H1 (cell line): ENCODE data around the gene TSHZ2. TPM values are rescaled to one million over a fixed set of nuclear protein-coding genes. Genes with fewer than 3 reads are reported as not detected.

ENCODE experiments used
- CTCF ChIA-PET: fragments of 300-600 bp; sonication (Branson Sonifier 250); formaldehyde crosslinking; loops from one replicate; lab custom pipeline; 2021; ENCODE audit not compliant: partially characterized antibody; lab: Charles Lee
- POLR2A ChIA-PET: fragments of 300-600 bp; sonication (Branson Sonifier 250); formaldehyde crosslinking; loops from one replicate; lab custom pipeline; 2021; ENCODE audit warnings: inconsistent platforms; ENCODE audit not compliant: partially characterized antibody; lab: Charles Lee
- DNase-seq, 2 experiments: peaks; one replicate each; pipeline versions ENCODE4 v3.0.0 to v3.0.0-alpha.2; 2010 to 2022; ENCODE audit warnings: low spot score in 2 of 2, low read depth in 1 of 2, mixed read lengths in 1 of 2
- FAIRE-seq: peaks from 2 replicates; lab custom pipeline; 2011; peaks lifted over from hg19 to GRCh38; lab: Jason Lieb, UNC
- H2AFZ ChIP-seq: 2 replicates; pipeline ENCODE4 v1.8.1; 2012; ENCODE audit warnings: low read length, inconsistent platforms
- H2AK5ac ChIP-seq: 2 replicates; pipeline ENCODE4 v1.6.1; 2013; ENCODE audit warnings: low read depth, low read length
- H2BK120ac ChIP-seq: replicated peaks from 2 replicates; pipeline ENCODE3; 2013; ENCODE audit warnings: low read depth, low read length, inconsistent platforms
- H2BK12ac ChIP-seq: 2 replicates; pipeline ENCODE4 v1.6.1; 2013; ENCODE audit warnings: low read depth, low read length
- H2BK15ac ChIP-seq: 2 replicates; pipeline ENCODE4 v1.6.1; 2013; ENCODE audit warnings: low read length
- H2BK20ac ChIP-seq: 2 replicates; pipeline ENCODE4 v1.6.1; 2013; ENCODE audit warnings: low read length
- H2BK5ac ChIP-seq: 2 replicates; pipeline ENCODE4 v1.6.1; 2013; ENCODE audit warnings: low read depth, low read length
- H3K14ac ChIP-seq: 2 replicates; pipeline ENCODE4 v1.6.1; 2013; ENCODE audit warnings: inconsistent platforms; ENCODE audit not compliant: insufficient read length
- H3K18ac ChIP-seq: 2 replicates; pipeline ENCODE4 v1.6.1; 2013; ENCODE audit warnings: low read length; ENCODE audit errors: extremely low read depth
- H3K23ac ChIP-seq: 2 replicates; pipeline ENCODE4 v1.6.1; 2013; ENCODE audit warnings: inconsistent platforms; ENCODE audit not compliant: insufficient read length
- H3K23me2 ChIP-seq: 2 replicates; pipeline ENCODE4 v1.6.1; 2013; ENCODE audit warnings: low read depth, low read length
- H3K27ac ChIP-seq: 2 replicates; pipeline ENCODE4 v1.6.1; 2011; ENCODE audit warnings: low read depth, low read length, inconsistent platforms
- H3K27me3 ChIP-seq, 4 experiments: replicated peaks in 1 of 4; 1 replicate in 1 of 4; 2 replicates in 3 of 4; pipeline versions ENCODE4 v1.6.1 to v1.8.1; 2011 to 2013; ENCODE audit warnings: low read length in 3 of 4, mild to moderate bottlenecking in 3 of 4, inconsistent platforms in 2 of 4, mixed read lengths in 2 of 4, moderate library complexity in 1 of 4; ENCODE audit not compliant: control insufficient read depth in 3 of 4, insufficient read depth in 3 of 4; ENCODE audit errors: extremely low read depth in 1 of 4
- H3K36me3 ChIP-seq, 4 experiments: 2 replicates each; pipeline versions ENCODE4 v1.6.1 to v1.8.1; 2011 to 2013; ENCODE audit warnings: mild to moderate bottlenecking in 4 of 4, low read length in 3 of 4, moderate library complexity in 2 of 4, control low read depth in 1 of 4, inconsistent platforms in 1 of 4; ENCODE audit not compliant: insufficient read depth in 4 of 4, control insufficient read depth in 2 of 4
- H3K4ac ChIP-seq: replicated peaks from 2 replicates; pipeline ENCODE3; 2013; ENCODE audit warnings: low read length, low read depth, mixed read lengths, inconsistent platforms; ENCODE audit not compliant: insufficient read length
- H3K4me1 ChIP-seq, 4 experiments: replicated peaks in 1 of 4; 1 replicate in 1 of 4; 2 replicates in 3 of 4; pipeline versions ENCODE4 v1.6.1 to v1.8.1; 2011 to 2013; ENCODE audit warnings: low read length in 3 of 4, inconsistent platforms in 2 of 4, mixed read lengths in 1 of 4; ENCODE audit not compliant: insufficient read depth in 4 of 4, control insufficient read depth in 3 of 4
- H3K4me2 ChIP-seq, 2 experiments: 2 replicates each; pipeline versions ENCODE4 v1.6.1 to v1.8.1; 2011 to 2013; ENCODE audit warnings: low read depth in 2 of 2, low read length in 2 of 2, control low read depth in 1 of 2, inconsistent platforms in 1 of 2, mild to moderate bottlenecking in 1 of 2; ENCODE audit not compliant: insufficient read depth in 1 of 2
- H3K4me3 ChIP-seq, 4 experiments: fragments of 200-600, 300-600 bp in 1 of 4; sonication (generic), shearing (Covaris generic), sonication (Bioruptor Twin) in 1 of 4; 2 replicates each; pipeline versions ENCODE4 v1.5.1 to v1.8.1; 2011 to 2016; ENCODE audit warnings: low read length in 4 of 4, low read depth in 3 of 4, control low read depth in 2 of 4, inconsistent platforms in 2 of 4, mild to moderate bottlenecking in 2 of 4, mixed read lengths in 1 of 4, moderate library complexity in 1 of 4; ENCODE audit not compliant: insufficient read depth in 2 of 4; ENCODE audit errors: extremely low read depth in 1 of 4
- H3K56ac ChIP-seq: replicated peaks from 2 replicates; pipeline ENCODE3; 2013; ENCODE audit warnings: low read depth, mild to moderate bottlenecking, mixed read lengths, low read length, inconsistent platforms; ENCODE audit not compliant: insufficient read length
- H3K79me1 ChIP-seq: 2 replicates; pipeline ENCODE4 v1.6.1; 2013; ENCODE audit warnings: low read depth, low read length, control low read depth
- H3K79me2 ChIP-seq, 2 experiments: 2 replicates each; pipeline versions ENCODE4 v1.6.1 to v1.8.1; 2012 to 2013; ENCODE audit warnings: low read length in 2 of 2, mild to moderate bottlenecking in 2 of 2, inconsistent platforms in 1 of 2; ENCODE audit not compliant: insufficient read depth in 2 of 2, control insufficient read depth in 1 of 2
- H3K9ac ChIP-seq, 4 experiments: replicated peaks in 1 of 4; 1 replicate in 1 of 4; 2 replicates in 3 of 4; pipeline versions ENCODE4 v1.6.1 to v1.8.1; 2011 to 2013; ENCODE audit warnings: low read depth in 3 of 4, low read length in 3 of 4, control low read depth in 2 of 4, mild to moderate bottlenecking in 2 of 4, moderate library complexity in 2 of 4, inconsistent platforms in 1 of 4; ENCODE audit errors: extremely low read depth in 1 of 4
- H3K9me3 ChIP-seq, 2 experiments: 2 replicates each; pipeline versions ENCODE4 v1.6.1 to v1.8.1; 2012 to 2013; ENCODE audit warnings: mild to moderate bottlenecking in 2 of 2, moderate library complexity in 2 of 2, control low read depth in 1 of 2, inconsistent platforms in 1 of 2, low read depth in 1 of 2, low read length in 1 of 2, mixed read lengths in 1 of 2; ENCODE audit not compliant: insufficient read depth in 2 of 2
- H4K20me1 ChIP-seq, 2 experiments: replicated peaks in 1 of 2; 2 replicates each; pipeline versions ENCODE3 to v1.8.1; 2011 to 2013; ENCODE audit warnings: inconsistent platforms in 2 of 2, low read length in 2 of 2, mild to moderate bottlenecking in 1 of 2; ENCODE audit not compliant: insufficient read depth in 2 of 2, control insufficient read depth in 1 of 2
- H4K5ac ChIP-seq: 2 replicates; pipeline ENCODE4 v1.6.1; 2013; ENCODE audit warnings: low read length, low read depth, mixed read lengths, inconsistent platforms; ENCODE audit not compliant: insufficient read length
- H4K8ac ChIP-seq: 2 replicates; pipeline ENCODE4 v1.8.0; 2013; ENCODE audit warnings: mild to moderate bottlenecking, moderate library complexity, low read length, inconsistent platforms; ENCODE audit not compliant: insufficient read depth; ENCODE audit errors: extremely low read depth
- H4K91ac ChIP-seq: replicated peaks from 2 replicates; pipeline ENCODE3; 2013; ENCODE audit warnings: low read length, mixed read lengths, inconsistent platforms; ENCODE audit not compliant: insufficient read length
- ATF3 ChIP-seq: IDR thresholded peaks from 2 replicates; pipeline ENCODE4 v1.6.1; 2011; ENCODE audit warnings: low read depth, mild to moderate bottlenecking, low read length; ENCODE audit not compliant: insufficient read depth
- BACH1 ChIP-seq: IDR thresholded peaks from 2 replicates; pipeline ENCODE4 v1.6.1; 2012; ENCODE audit warnings: low read length, improper control_type of control experiment
- TBP ChIP-seq: IDR thresholded peaks from 2 replicates; pipeline ENCODE4 v1.6.1; 2011; ENCODE audit warnings: low read depth, low read length, improper control_type of control experiment
- WGBS, 2 experiments: shearing (Covaris generic) in 1 of 2; methylation state at CpG; one replicate each; pipeline versions ENCODE4 v1.1.6 to v1.1.7; 2013 to 2015; ENCODE audit warnings: low lambda C conversion rate in 2 of 2, mixed read lengths in 2 of 2, inconsistent platforms in 1 of 2, low coverage in 1 of 2, missing lambda C conversion rate in 1 of 2; ENCODE audit not compliant: insufficient replicate concordance in 2 of 2, insufficient coverage in 1 of 2, insufficient read length in 1 of 2; ENCODE audit errors: extremely low coverage in 1 of 2, missing lambda C conversion rate in 1 of 2; 5-methylcytosine and 5-hydroxymethylcytosine counted together
- polyA plus RNA-seq, 7 experiments: library from polyadenylated mRNA; depleted of rRNA in 3 of 7; stranded (reverse) in 5 of 7; unstranded in 2 of 7; fragments of >200 nt in 5 of 7; fragments of 200-250 nt in 2 of 7; gene quantifications; 1 replicate in 5 of 7; 2 replicates in 1 of 7; 4 replicates in 1 of 7; pipeline versions ENCODE4 v1.2.1 to v1.2.3, GENCODE V29; 2011 to 2013; ENCODE audit warnings: missing spikeins in 2 of 7, mixed read lengths in 2 of 7
- total RNA-seq: library from RNA; stranded (reverse); fragmentation: NEBNext Ultra II Directional; extraction: Animal tissue kit (Norgen Biotek cat#: 25700); gene quantifications from 2 replicates; pipeline ENCODE4 v1.2.1, GENCODE V29; 2021

TSHZ2 gene
- total and polyA plus RNA-seq, 2 of the 8 experiments (the other 6 are each of a cell fraction or from before 2014, with no cell fraction given), result 0.14 to 0.30 TPM

DNA sequence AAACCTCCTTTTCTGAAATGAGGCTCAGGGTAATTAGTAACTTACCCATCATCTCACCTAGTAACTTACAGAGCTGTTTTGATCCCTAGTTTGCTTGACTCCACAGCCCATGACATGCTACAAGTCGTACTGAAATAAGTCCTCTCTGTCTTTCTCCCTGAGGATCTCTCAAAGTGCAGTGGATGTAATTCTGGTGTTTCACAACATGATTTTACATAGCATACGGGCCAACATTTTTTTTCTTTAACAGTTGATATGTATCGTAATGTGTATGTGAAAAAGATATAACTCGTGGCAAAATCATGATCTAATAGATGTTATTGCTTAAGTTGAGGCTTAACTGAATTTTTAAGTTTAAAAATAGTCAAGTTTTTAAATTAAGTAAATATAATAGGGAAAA, 45.0 kb downstream of the TSHZ2 start:
- POLR2A ChIA-PET, result no interaction called here

More for the DNA sequence above, 45.0 kb downstream of the TSHZ2 start:
- no peak overlapping the region for H2BK5ac ChIP-seq
- no peak overlapping the region for H2AFZ ChIP-seq
- H2BK120ac ChIP-seq, result no peak overlapping the region
- no peak for TF ChIP-seq ATF3
- TF ChIP-seq TBP, result no peak
- no peak for TF ChIP-seq BACH1
- H3K36me3 ChIP-seq, result no peaks in the 10 kb centered on the region
- no peak overlapping the region for H2BK20ac ChIP-seq
- no peak overlapping the region for H4K8ac ChIP-seq
- H3K9me3 ChIP-seq, result peaks cover 0 to 3% of the 10 kb centered on the region in 2 experiments; a peak in 1 of 4 replicates
- H3K14ac ChIP-seq, result no peak overlapping the region
- H3K4me2 ChIP-seq, result no peak overlapping the region
- no peaks in the 10 kb centered on the region for H3K4me1 ChIP-seq
- H4K20me1 ChIP-seq, result no peaks in the 10 kb centered on the region
- no peak overlapping the region for H3K56ac ChIP-seq
- DNase-seq (no peak), FAIRE-seq (no peak)
- H3K27me3 ChIP-seq, result 0 out of 7 replicates have a peak, but pooled peaks cover 0 to 2% (median 0%) of the 10 kb centered on the region in 4 experiments
- no peak overlapping the region for H3K23ac ChIP-seq
- H4K91ac ChIP-seq, result no peak overlapping the region
- no peak overlapping the region for H2AK5ac ChIP-seq
- no peak overlapping the region for H2BK12ac ChIP-seq
- H3K79me2 ChIP-seq, result no peaks in the 10 kb centered on the region
- H3K18ac ChIP-seq, result no peak overlapping the region
- no peak overlapping the region for H3K4me3 ChIP-seq
- no peak overlapping the region for H3K4ac ChIP-seq
- no peak overlapping the region for H3K9ac ChIP-seq
- no peak overlapping the region for H2BK15ac ChIP-seq
- no peak overlapping the region for H4K5ac ChIP-seq
- no peak overlapping the region for H3K27ac ChIP-seq
- H3K79me1 ChIP-seq, result no peaks in the 10 kb centered on the region
- H3K23me2 ChIP-seq, result no peaks in the 10 kb centered on the region
- CTCF ChIA-PET, result no interaction called here
- WGBS, 2 experiments, result 92% methylated on average over 4 of the region's 4 CpGs; no CpG with 5 or more reads in 1 of the 2 experiments
